Hepatocyte (in vitro differentiated cells): ENCODE results near the gene RAPGEF4. TPM values are rescaled to one million over a fixed set of nuclear protein-coding genes. Genes with fewer than 3 reads are reported as not detected.
A peak's percentile ranks its signal among the peaks of the same experiment; 100 is the strongest.

ENCODE experiments used
- DNase-seq: peaks from one replicate; pipeline ENCODE4 v3.0.0-alpha.2; 2016; ENCODE audit warnings: low spot score
- H2AFZ ChIP-seq: fragments of 200-600 bp; sonication (generic); 2 replicates; pipeline ENCODE4 v1.6.0; 2016; ENCODE audit warnings: antibody characterized with exemption, mild to moderate bottlenecking
- H3K27ac ChIP-seq: fragments of 200-600 bp; sonication (generic); 2 replicates; pipeline ENCODE4 v1.5.1; 2016; ENCODE audit warnings: mild to moderate bottlenecking
- H3K27me3 ChIP-seq: fragments of 200-600 bp; sonication (generic); 2 replicates; pipeline ENCODE4 v1.6.1; 2016
- H3K36me3 ChIP-seq: fragments of 200-600 bp; sonication (generic); replicated peaks from 2 replicates; pipeline ENCODE4 v1.5.1; 2016; ENCODE audit warnings: low read depth; ENCODE audit not compliant: insufficient read depth
- H3K4me1 ChIP-seq: fragments of 200-600 bp; sonication (generic); 2 replicates; pipeline ENCODE4 v1.5.1; 2016; ENCODE audit warnings: mild to moderate bottlenecking, moderate library complexity; ENCODE audit not compliant: insufficient read depth
- H3K4me2 ChIP-seq: fragments of 200-600 bp; sonication (generic); 2 replicates; pipeline ENCODE4 v1.6.0; 2016
- H3K4me3 ChIP-seq: fragments of 200-600 bp; sonication (generic); 2 replicates; pipeline ENCODE4 v1.5.1; 2016; ENCODE audit warnings: mild to moderate bottlenecking
- H3K79me2 ChIP-seq: fragments of 200-600 bp; sonication (generic); 2 replicates; pipeline ENCODE4 v1.6.0; 2017; ENCODE audit warnings: mild to moderate bottlenecking
- H3K9me2 ChIP-seq: fragments of 200-600 bp; sonication (generic); replicated peaks from 2 replicates; pipeline ENCODE4 v1.6.0; 2017; ENCODE audit warnings: mild to moderate bottlenecking; ENCODE audit not compliant: insufficient read depth
- H3K9me3 ChIP-seq: fragments of 200-600 bp; sonication (generic); 2 replicates; pipeline ENCODE4 v1.5.1; 2016; ENCODE audit warnings: low read depth, mild to moderate bottlenecking
- H4K20me1 ChIP-seq: fragments of 200-600 bp; sonication (generic); 2 replicates; pipeline ENCODE4 v1.6.0; 2016; ENCODE audit warnings: mild to moderate bottlenecking; ENCODE audit not compliant: insufficient read depth, poor library complexity, severe bottlenecking
- EZH2 ChIP-seq: fragments of 200-600 bp; sonication (generic); IDR thresholded peaks from 2 replicates; pipeline ENCODE4 v1.6.1; 2016; ENCODE audit warnings: antibody characterized with exemption, mild to moderate bottlenecking, borderline replicate concordance
- EZH2phosphoT487 ChIP-seq: fragments of 200-600 bp; sonication (generic); IDR thresholded peaks from one replicate; pipeline ENCODE4 v1.6.1; 2018; ENCODE audit warnings: antibody characterized with exemption, mild to moderate bottlenecking, low read depth, moderate library complexity; ENCODE audit not compliant: unreplicated experiment, severe bottlenecking
- WGBS: methylation state at CpG from one replicate; pipeline ENCODE4 v1.1.6; 2016; ENCODE audit warnings: low lambda C conversion rate; ENCODE audit errors: missing lambda C conversion rate; 5-methylcytosine and 5-hydroxymethylcytosine counted together
- polyA plus RNA-seq: library from polyadenylated mRNA; unstranded; fragments of >200 nt; fragmentation: Nextera tagmentation; extraction: Ambion mirVana; gene quantifications from 2 replicates; pipeline ENCODE4 v1.2.1, GENCODE V29; 2016
- total RNA-seq: library from RNA; depleted of rRNA; stranded (reverse); fragments of >200 nt; gene quantifications from 2 replicates; pipeline ENCODE4 v1.2.3, GENCODE V29; 2014
- TF ChIP-seq, protein P1 (sequence below): fragments of 200-600 bp; sonication (generic); IDR thresholded peaks from 2 replicates; pipeline ENCODE4 v1.5.1; 2016; ENCODE audit warnings: antibody characterized with exemption, mild to moderate bottlenecking; ENCODE audit not compliant: poor library complexity

RAPGEF4 gene
- total and polyA plus RNA-seq, 2 experiments from 2014 or later = 1.9 to 2.0 TPM

- 63% methylated on average over 7 of the region's 7 CpGs for WGBS
- H3K4me3 ChIP-seq = no peak overlapping the region
- H3K4me2 ChIP-seq = no peak overlapping the region
- no peaks in the 10 kb centered on the region for H3K79me2 ChIP-seq
- no peaks in the 10 kb centered on the region for H3K9me2 ChIP-seq
- H3K27ac ChIP-seq = no peak overlapping the region
- DNase-seq = no peak
- H3K36me3 ChIP-seq = no peaks in the 10 kb centered on the region
- no peaks in the 10 kb centered on the region for H4K20me1 ChIP-seq
- TF ChIP-seq EZH2phosphoT487 (no peak), EZH2 (no peak)
- TF ChIP-seq, protein P1, sequence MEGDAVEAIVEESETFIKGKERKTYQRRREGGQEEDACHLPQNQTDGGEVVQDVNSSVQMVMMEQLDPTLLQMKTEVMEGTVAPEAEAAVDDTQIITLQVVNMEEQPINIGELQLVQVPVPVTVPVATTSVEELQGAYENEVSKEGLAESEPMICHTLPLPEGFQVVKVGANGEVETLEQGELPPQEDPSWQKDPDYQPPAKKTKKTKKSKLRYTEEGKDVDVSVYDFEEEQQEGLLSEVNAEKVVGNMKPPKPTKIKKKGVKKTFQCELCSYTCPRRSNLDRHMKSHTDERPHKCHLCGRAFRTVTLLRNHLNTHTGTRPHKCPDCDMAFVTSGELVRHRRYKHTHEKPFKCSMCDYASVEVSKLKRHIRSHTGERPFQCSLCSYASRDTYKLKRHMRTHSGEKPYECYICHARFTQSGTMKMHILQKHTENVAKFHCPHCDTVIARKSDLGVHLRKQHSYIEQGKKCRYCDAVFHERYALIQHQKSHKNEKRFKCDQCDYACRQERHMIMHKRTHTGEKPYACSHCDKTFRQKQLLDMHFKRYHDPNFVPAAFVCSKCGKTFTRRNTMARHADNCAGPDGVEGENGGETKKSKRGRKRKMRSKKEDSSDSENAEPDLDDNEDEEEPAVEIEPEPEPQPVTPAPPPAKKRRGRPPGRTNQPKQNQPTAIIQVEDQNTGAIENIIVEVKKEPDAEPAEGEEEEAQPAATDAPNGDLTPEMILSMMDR = no peak
- no peaks in the 10 kb centered on the region for H3K4me1 ChIP-seq
- H2AFZ ChIP-seq = no peak overlapping the region
- H3K27me3 ChIP-seq = peaks cover 29% of the 10 kb centered on the region
- H3K9me3 ChIP-seq = no peaks in the 10 kb centered on the region
Observed at GRCh38 chr2:172894689-172895387, 159.2 kb downstream of the RAPGEF4 start.

DNA sequence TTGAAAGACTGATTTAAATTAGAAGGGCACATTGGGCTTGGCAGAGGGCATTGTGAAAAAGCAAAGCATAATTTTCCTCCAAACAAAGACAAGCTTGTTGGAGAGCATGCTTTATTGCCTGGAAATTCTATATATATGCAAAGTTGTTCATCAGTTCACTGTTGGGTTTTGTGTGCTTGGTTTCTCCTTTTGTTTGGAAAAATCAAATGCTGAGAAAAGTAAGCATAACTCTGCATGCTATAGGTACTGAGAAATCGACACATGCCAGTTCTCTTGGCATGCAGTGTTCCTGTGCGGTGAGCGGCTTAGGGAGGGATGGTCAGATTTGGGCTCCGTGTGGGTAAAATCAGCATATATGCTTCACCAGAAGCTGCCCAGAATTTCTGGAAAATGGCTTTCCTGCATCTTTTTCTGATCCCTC, 161.0 kb downstream of the RAPGEF4 start:
- H2AFZ ChIP-seq = no peak overlapping the region
- H3K79me2 ChIP-seq = no peaks in the 10 kb centered on the region
- no peak for TF ChIP-seq EZH2
- peaks cover 32% of the 10 kb centered on the region for H3K27me3 ChIP-seq
- H3K9me3 ChIP-seq = no peaks in the 10 kb centered on the region
- H3K36me3 ChIP-seq = no peaks in the 10 kb centered on the region
- no peak overlapping the region for H3K4me2 ChIP-seq
- no peaks in the 10 kb centered on the region for H3K4me1 ChIP-seq
- H3K4me3 ChIP-seq = no peak overlapping the region
- H3K27ac ChIP-seq = no peak overlapping the region
- H3K9me2 ChIP-seq = no peaks in the 10 kb centered on the region
- H4K20me1 ChIP-seq = no peaks in the 10 kb centered on the region
- no peak for DNase-seq
- 92% methylated on average over 4 of the region's 4 CpGs for WGBS

DNA sequence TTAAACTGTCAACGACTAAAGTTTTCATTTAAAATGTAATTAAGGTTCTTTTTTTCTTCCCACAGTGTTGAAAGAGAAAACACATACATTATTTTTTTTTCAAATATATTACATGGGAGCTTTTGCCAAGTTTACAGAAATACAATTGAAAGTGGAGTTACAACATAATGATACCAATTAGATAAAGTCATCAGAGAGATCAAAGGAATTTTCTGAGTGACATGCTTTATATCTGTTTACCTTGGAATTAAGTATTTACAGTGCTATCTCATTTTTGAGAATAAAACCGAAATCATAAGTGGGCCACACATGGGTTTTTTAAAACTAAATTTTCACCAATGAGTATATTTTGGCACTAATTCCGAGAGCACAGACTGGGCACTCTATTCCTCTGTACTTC, 165.2 kb downstream of the RAPGEF4 start:
- Histone ChIP-seq H2AFZ (no peak overlapping the region), H3K27me3 (peaks cover 22% of the 10 kb centered on the region), H3K4me2 (no peak overlapping the region), H3K79me2 (no peaks in the 10 kb centered on the region), H4K20me1 (no peaks in the 10 kb centered on the region), H3K27ac (no peak overlapping the region), H3K4me1 (no peaks in the 10 kb centered on the region), H3K4me3 (no peak overlapping the region), H3K36me3 (no peaks in the 10 kb centered on the region), H3K9me2 (no peaks in the 10 kb centered on the region), H3K9me3 (no peaks in the 10 kb centered on the region)
- WGBS = 53% methylated on average over 3 of the region's 3 CpGs
- DNase-seq = no peak
- TF ChIP-seq, protein P1 = no peak
- peak; percentile 90 for TF ChIP-seq EZH2phosphoT487

DNA sequence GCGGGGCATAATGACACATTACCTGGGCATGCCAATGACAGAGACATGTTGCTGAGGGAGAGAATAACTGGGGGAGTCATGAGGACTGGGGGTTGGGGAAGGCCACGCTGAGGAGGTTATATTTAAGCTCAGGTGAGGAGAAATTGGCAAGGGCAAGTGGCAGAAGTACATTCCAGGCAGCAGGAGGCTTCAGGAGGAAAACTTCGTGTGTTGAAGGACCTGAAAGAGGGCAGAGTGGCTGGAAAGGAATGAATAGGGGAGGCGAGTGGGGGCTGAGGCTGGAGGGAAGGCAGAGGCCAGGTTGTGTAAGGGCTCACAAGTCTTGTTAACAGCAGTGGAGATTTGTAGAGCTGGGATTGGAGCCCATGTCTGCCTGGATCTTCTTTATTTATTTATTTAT, 166.3 kb downstream of the RAPGEF4 start:
- Histone ChIP-seq H3K27ac (no peak overlapping the region), H3K27me3 (peaks cover 19% of the 10 kb centered on the region), H2AFZ (no peak overlapping the region), H3K4me3 (no peak overlapping the region), H3K79me2 (no peaks in the 10 kb centered on the region), H3K9me3 (no peaks in the 10 kb centered on the region), H3K4me2 (no peak overlapping the region), H4K20me1 (no peaks in the 10 kb centered on the region), H3K4me1 (no peaks in the 10 kb centered on the region), H3K36me3 (no peaks in the 10 kb centered on the region), H3K9me2 (no peaks in the 10 kb centered on the region)
- TF ChIP-seq, protein P1 = no peak
- TF ChIP-seq EZH2phosphoT487 (no peak), EZH2 (no peak)
- WGBS = 97% methylated on average over 4 of the region's 4 CpGs
- DNase-seq = no peak
